ENCODE data around the gene PCDHGA1.

DNA sequence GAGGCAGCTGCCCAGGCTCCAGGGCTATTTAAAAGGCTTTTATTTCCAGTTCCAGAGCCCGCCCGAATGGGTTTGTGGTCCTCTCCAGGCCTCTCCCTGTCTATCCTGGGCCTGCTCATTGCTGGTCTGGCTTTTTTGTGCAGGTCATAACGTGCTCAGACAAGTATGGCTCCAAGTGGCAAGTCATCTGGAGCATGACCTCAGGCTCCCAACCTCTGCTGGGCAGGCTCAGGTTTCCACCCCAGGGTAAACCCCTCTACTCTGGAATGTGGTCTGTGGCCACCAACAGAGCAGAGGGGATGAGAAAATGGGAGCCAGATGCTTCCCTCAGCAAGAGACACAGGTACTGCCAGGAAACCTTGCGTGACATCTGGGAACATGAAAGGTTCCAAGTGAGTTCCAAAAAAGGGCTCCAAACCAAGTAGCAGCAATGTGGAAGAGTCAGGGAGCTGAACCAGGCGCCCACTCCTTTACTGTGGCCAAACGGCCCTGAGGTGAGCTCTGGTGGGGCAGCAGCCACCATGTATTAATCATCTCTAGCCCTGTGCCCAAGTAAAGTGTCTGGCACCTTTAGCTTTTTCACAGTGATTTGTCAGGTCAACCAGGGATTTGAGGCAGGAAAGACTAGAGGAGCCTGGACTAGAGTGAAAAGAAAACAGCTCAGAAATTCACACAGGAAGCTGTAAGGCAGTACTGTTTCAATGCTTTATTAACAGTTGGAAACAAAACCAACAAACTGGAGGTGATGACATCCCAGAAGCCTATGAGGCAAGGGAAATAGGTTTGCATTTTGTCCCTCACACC is 184.2 kb downstream of the PCDHGA1 start:
- TF ChIP-seq, protein P1, sequence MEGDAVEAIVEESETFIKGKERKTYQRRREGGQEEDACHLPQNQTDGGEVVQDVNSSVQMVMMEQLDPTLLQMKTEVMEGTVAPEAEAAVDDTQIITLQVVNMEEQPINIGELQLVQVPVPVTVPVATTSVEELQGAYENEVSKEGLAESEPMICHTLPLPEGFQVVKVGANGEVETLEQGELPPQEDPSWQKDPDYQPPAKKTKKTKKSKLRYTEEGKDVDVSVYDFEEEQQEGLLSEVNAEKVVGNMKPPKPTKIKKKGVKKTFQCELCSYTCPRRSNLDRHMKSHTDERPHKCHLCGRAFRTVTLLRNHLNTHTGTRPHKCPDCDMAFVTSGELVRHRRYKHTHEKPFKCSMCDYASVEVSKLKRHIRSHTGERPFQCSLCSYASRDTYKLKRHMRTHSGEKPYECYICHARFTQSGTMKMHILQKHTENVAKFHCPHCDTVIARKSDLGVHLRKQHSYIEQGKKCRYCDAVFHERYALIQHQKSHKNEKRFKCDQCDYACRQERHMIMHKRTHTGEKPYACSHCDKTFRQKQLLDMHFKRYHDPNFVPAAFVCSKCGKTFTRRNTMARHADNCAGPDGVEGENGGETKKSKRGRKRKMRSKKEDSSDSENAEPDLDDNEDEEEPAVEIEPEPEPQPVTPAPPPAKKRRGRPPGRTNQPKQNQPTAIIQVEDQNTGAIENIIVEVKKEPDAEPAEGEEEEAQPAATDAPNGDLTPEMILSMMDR (IDR thresholded peaks at IDR 0.05) = no peak
- TF ChIP-seq NR3C1 (IDR thresholded peaks at IDR 0.05) = no peak
- TF ChIP-seq RFX5 (IDR thresholded peaks at IDR 0.05) = no peak
- no peak for TF ChIP-seq JUN (IDR thresholded peaks at IDR 0.05)
